B cell (primary cell): Measurements from ENCODE around the gene ODF2. TPM values are rescaled to one million over a fixed set of nuclear protein-coding genes. Genes with fewer than 3 reads are reported as not detected.
"Not testable (repeated sequence)": the region's sequence is repeated elsewhere in the genome, so short reads cannot be mapped to it uniquely, and the experiment has no call there.

Source experiments
- ATAC-seq: fragments of 200-7000 bp; cut with Tn5 transposase; one replicate; pipeline ENCODE4 v1.10.0; 2021; ENCODE audit warnings: low read depth, mild to moderate bottlenecking, moderate number of reproducible peaks, moderate library complexity
- CTCF ChIA-PET: fragments of 350-600 bp; sonication (Branson Sonifier 250); formaldehyde crosslinking; loops from one replicate; lab custom pipeline; 2021; ENCODE audit warnings: antibody characterized with exemption, inconsistent platforms; lab: Charles Lee
- POLR2A ChIA-PET: fragments of 350-600 bp; sonication (Branson Sonifier 250); formaldehyde crosslinking; loops from one replicate; lab custom pipeline; 2021; ENCODE audit warnings: antibody characterized with exemption; lab: Charles Lee
- DNase-seq: peaks from one replicate; pipeline ENCODE4 v3.0.0; 2013
- H2AFZ ChIP-seq: 2 replicates; pipeline ENCODE4 v1.6.1; 2012; ENCODE audit warnings: mild to moderate bottlenecking, low read depth, low read length; ENCODE audit not compliant: insufficient read depth, poor library complexity, severe bottlenecking
- H3K27ac ChIP-seq, 2 donors: 1 replicate in 1 of 2; 2 replicates in 1 of 2; pipeline ENCODE4 v1.5.1; 2012 to 2013; ENCODE audit warnings: low read length in 2 of 2, mild to moderate bottlenecking in 2 of 2, moderate library complexity in 1 of 2
- H3K27me3 ChIP-seq, 4 experiments: fragments of 200-600 bp in 1 of 4; sonication (generic) in 1 of 4; replicated peaks in 1 of 4; 1 replicate in 2 of 4; 2 replicates in 2 of 4; pipeline versions ENCODE4 v1.6.1 to v1.7.0; 2013 to 2016; ENCODE audit warnings: low read length in 3 of 4, mild to moderate bottlenecking in 2 of 4, mixed read lengths in 1 of 4, moderate library complexity in 1 of 4; ENCODE audit not compliant: insufficient read depth in 4 of 4, control insufficient read depth in 3 of 4; ENCODE audit errors: control extremely low read depth in 1 of 4
- H3K36me3 ChIP-seq, 2 experiments: replicated peaks in 1 of 2; 1 replicate in 1 of 2; 2 replicates in 1 of 2; pipeline versions ENCODE4 v1.6.1 to v1.7.1; 2013; ENCODE audit warnings: low read length in 1 of 2; ENCODE audit not compliant: insufficient read depth in 2 of 2, control insufficient read depth in 1 of 2; ENCODE audit errors: control extremely low read depth in 1 of 2, extremely low read depth in 1 of 2
- H3K4me1 ChIP-seq, 2 donors: fragments of 200-600 bp in 1 of 2; sonication (generic) in 1 of 2; 1 replicate in 1 of 2; 2 replicates in 1 of 2; pipeline versions ENCODE4 v1.5.1 to v1.6.1; 2013 to 2017; ENCODE audit warnings: low read length in 2 of 2; ENCODE audit not compliant: control insufficient read depth in 2 of 2, insufficient read depth in 2 of 2
- H3K4me2 ChIP-seq: replicated peaks from 2 replicates; pipeline ENCODE3; 2012; ENCODE audit warnings: mild to moderate bottlenecking, low read depth, low read length; ENCODE audit not compliant: poor library complexity, severe bottlenecking
- H3K4me3 ChIP-seq, 5 experiments: fragments of 200-600 bp in 1 of 5; sonication (generic) in 1 of 5; 1 replicate in 3 of 5; 2 replicates in 2 of 5; pipeline versions ENCODE4 v1.5.1 to v1.7.0; 2011 to 2016; ENCODE audit warnings: low read length in 4 of 5, mild to moderate bottlenecking in 4 of 5, low read depth in 2 of 5, control low read depth in 1 of 5, moderate library complexity in 1 of 5; ENCODE audit not compliant: insufficient read depth in 1 of 5; ENCODE audit errors: control extremely low read depth in 1 of 5, extremely low read depth in 1 of 5
- H3K79me2 ChIP-seq: fragments of 200-600 bp; sonication (generic); one replicate; pipeline ENCODE4 v1.6.0; 2016; ENCODE audit warnings: low read length; ENCODE audit not compliant: control insufficient read depth, insufficient read depth
- H3K9ac ChIP-seq: fragments of 200-600 bp; sonication (generic); 2 replicates; pipeline ENCODE4 v1.6.1; 2017; ENCODE audit warnings: mild to moderate bottlenecking, low read length, moderate library complexity
- H3K9me3 ChIP-seq, 3 donors: one replicate each; pipeline versions ENCODE4 v1.6.1 to v1.7.1; 2013; ENCODE audit warnings: low read length in 2 of 3; ENCODE audit not compliant: control insufficient read depth in 2 of 3, insufficient read depth in 1 of 3; ENCODE audit errors: control extremely low read depth in 1 of 3
- H4K20me1 ChIP-seq: 2 replicates; pipeline ENCODE4 v1.6.0; 2012; ENCODE audit warnings: mild to moderate bottlenecking, low read length; ENCODE audit not compliant: insufficient read depth, control insufficient read depth, poor library complexity, severe bottlenecking
- H3K27ac Mint-ChIP-seq: one replicate; pipeline ENCODE4 v1.8.0; 2021; ENCODE audit warnings: mixed read lengths
- H3K27me3 Mint-ChIP-seq: one replicate; pipeline ENCODE4 v1.8.0; 2021; ENCODE audit warnings: mixed read lengths
- H3K4me1 Mint-ChIP-seq: one replicate; pipeline ENCODE4 v1.8.0; 2021; ENCODE audit warnings: mixed read lengths
- H3K4me3 Mint-ChIP-seq: one replicate; pipeline ENCODE4 v1.8.0; 2021; ENCODE audit warnings: mixed read lengths
- H3K9me3 Mint-ChIP-seq: one replicate; pipeline ENCODE4 v1.8.0; 2022; ENCODE audit warnings: mixed read lengths; ENCODE audit not compliant: insufficient read depth
- EZH2 ChIP-seq: IDR thresholded peaks from 2 replicates; pipeline ENCODE4 v1.6.1; 2012; ENCODE audit warnings: borderline replicate concordance, low read depth, mild to moderate bottlenecking, moderate library complexity, low read length; ENCODE audit not compliant: insufficient read depth, poor library complexity, severe bottlenecking
- whole genome bisulfite sequencing: methylation state at CpG from one replicate; pipeline ENCODE4 v1.1.5; 2013; ENCODE audit warnings: missing lambda C conversion rate; ENCODE audit not compliant: insufficient coverage; 5-methylcytosine and 5-hydroxymethylcytosine counted together
- intact Hi-C: fragments of 100-400 bp; cut with micrococcal nuclease; formaldehyde crosslinking; loops from one replicate; pipeline ENCODE4 v1.10.0; 2022
- polyA plus RNA-seq: library from polyadenylated mRNA; depleted of rRNA; stranded (reverse); fragments of >200 nt; gene quantifications from 2 replicates; pipeline ENCODE4 v1.2.3, GENCODE V29; 2012
- total RNA-seq, 2 donors: library from RNA; stranded (reverse); fragments of 120-200 nt in 1 of 2; gene quantifications; 1 replicate in 1 of 2; 2 replicates in 1 of 2; pipeline versions ENCODE4 v1.2.3 to v1.2.4, GENCODE V29; 2013 to 2022
- TF ChIP-seq, protein P1 (sequence below): fragments of 200-600 bp; IDR thresholded peaks from one replicate; pipeline ENCODE4 v1.8.0; 2022; ENCODE audit warnings: antibody characterized with exemption, mild to moderate bottlenecking

The ODF2 gene
- total and polyA plus RNA-seq, 2 donors (not counting 1 experiment from before 2014, with no cell fraction given): 30.1 to 42.9 TPM

DNA sequence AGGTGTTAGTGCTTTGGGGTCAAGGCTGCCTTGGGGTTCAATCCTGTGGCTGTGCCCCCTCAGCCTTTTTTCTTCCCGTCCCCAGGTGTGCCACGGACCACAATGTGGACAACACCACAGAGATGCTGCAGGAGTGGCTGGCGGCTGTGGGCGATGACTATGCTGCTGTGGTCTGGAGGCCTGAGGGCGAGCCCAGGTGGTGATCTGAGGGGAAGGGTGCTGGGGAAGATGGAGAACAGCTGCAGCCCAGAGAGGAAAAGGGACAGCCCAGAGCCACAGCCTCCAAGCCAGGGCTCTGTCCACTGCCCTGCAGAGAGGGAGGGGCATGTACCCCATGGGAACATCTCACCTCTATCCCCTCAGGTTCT, 33.0 kb upstream of the ODF2 start:
- no peak for DNase-seq
- H3K27me3 ChIP-seq: peaks cover 0 to 23% (median 5%) of the 10 kb centered on the region in 4 experiments
- ChIA-PET POLR2A (interaction anchor here (0.6 kb wide), 1 partner anchor 111 kb away, joined by 3 read pairs; no protein-coding TSS in a partner anchor), CTCF (interaction anchor here (0.7 kb wide), 1 partner anchor 508 kb away, joined by 3 read pairs; no protein-coding TSS in a partner anchor)
- peaks cover 0 to 8% (median 0%) of the 10 kb centered on the region in 3 donors for H3K9me3 ChIP-seq
- H3K36me3 ChIP-seq: no peaks in the 10 kb centered on the region
- Mint-ChIP-seq H3K27ac (no peak overlapping the region), H3K27me3 (peaks cover 3% of the 10 kb centered on the region), H3K9me3 (no peaks in the 10 kb centered on the region), H3K4me3 (peak overlapping the region; percentile 19), H3K4me1 (peaks cover 7% of the 10 kb centered on the region)
- ATAC-seq: no peak
- H3K9ac ChIP-seq: no peak overlapping the region
- WGBS: 69% methylated on average over 5 of the region's 5 CpGs
- intact Hi-C loops: no loop called here
- TF ChIP-seq, protein P1, sequence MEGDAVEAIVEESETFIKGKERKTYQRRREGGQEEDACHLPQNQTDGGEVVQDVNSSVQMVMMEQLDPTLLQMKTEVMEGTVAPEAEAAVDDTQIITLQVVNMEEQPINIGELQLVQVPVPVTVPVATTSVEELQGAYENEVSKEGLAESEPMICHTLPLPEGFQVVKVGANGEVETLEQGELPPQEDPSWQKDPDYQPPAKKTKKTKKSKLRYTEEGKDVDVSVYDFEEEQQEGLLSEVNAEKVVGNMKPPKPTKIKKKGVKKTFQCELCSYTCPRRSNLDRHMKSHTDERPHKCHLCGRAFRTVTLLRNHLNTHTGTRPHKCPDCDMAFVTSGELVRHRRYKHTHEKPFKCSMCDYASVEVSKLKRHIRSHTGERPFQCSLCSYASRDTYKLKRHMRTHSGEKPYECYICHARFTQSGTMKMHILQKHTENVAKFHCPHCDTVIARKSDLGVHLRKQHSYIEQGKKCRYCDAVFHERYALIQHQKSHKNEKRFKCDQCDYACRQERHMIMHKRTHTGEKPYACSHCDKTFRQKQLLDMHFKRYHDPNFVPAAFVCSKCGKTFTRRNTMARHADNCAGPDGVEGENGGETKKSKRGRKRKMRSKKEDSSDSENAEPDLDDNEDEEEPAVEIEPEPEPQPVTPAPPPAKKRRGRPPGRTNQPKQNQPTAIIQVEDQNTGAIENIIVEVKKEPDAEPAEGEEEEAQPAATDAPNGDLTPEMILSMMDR: no peak
- TF ChIP-seq EZH2: no peak
- H3K27ac ChIP-seq: no peak overlapping the region
- no peak overlapping the region for H3K4me3 ChIP-seq
- no peak overlapping the region for H3K4me2 ChIP-seq
- H3K79me2 ChIP-seq: no peaks in the 10 kb centered on the region
- no peaks in the 10 kb centered on the region for H4K20me1 ChIP-seq
- H3K4me1 ChIP-seq: peaks cover 20 to 21% of the 10 kb centered on the region in 2 donors
- no peak overlapping the region for H2AFZ ChIP-seq

DNA sequence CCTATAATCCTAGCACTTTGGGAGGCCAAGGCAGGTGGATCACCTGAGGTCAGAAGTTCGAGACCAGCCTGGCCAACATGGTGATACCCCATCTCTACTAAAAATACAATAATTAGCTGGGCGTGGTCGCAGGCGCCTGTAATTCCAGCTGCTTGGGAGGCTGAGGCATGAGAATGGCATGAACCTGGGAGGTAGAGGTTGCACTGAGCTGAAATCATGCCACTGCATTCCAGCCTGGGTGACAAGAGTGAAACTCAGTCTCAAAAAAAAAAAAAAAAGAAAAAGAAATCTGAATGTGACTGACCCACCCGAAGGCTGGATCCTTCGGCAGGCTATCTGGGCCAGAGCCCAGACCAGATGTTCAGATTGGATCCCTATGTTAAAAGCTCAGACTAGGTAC, 32.5 kb upstream of the ODF2 start:
- ChIA-PET CTCF (interaction anchor here (0.6 kb wide), 1 partner anchor 122 kb away, joined by 4 read pairs; no protein-coding TSS in a partner anchor), POLR2A (interaction anchor here (0.5 to 0.6 kb wide), 2 partner anchors 111 to 350 kb away, joined by 3 to 6 read pairs; no protein-coding TSS in a partner anchor)
- ATAC-seq, H2AFZ ChIP-seq, H3K4me2 ChIP-seq, H3K9ac ChIP-seq, H4K20me1 ChIP-seq, H3K27me3 Mint-ChIP-seq, H3K27ac ChIP-seq, H3K9me3 Mint-ChIP-seq, H3K79me2 ChIP-seq, H3K4me3 Mint-ChIP-seq, H3K4me3 ChIP-seq, H3K9me3 ChIP-seq, H3K27ac Mint-ChIP-seq, DNase-seq, H3K4me1 Mint-ChIP-seq, H3K36me3 ChIP-seq, intact Hi-C loops: not testable (repeated sequence)
- 92% methylated on average over 2 of the region's 6 CpGs for WGBS
- H3K4me1 ChIP-seq: peaks cover 20 to 21% of the 10 kb centered on the region in 2 donors
- peaks cover 0 to 23% (median 5%) of the 10 kb centered on the region in 4 experiments for H3K27me3 ChIP-seq
